GM23338 (cell line): ENCODE data around the gene PCDHB6. TPM values are rescaled to one million over a fixed set of nuclear protein-coding genes. Genes with fewer than 3 reads are reported as not detected.
A peak's percentile ranks its signal among the peaks of the same experiment; 100 is the strongest.
"Not testable (repeated sequence)": the region's sequence is repeated elsewhere in the genome, so short reads cannot be mapped to it uniquely, and the experiment has no call there.

ENCODE experiments used
- ATAC-seq: fragments of 200-7000 bp; cut with Tn5 transposase; 3 replicates; pipeline ENCODE4 v1.9.1; 2020
- DNase-seq: peaks from one replicate; pipeline ENCODE4 v3.0.0-alpha.2; 2015; ENCODE audit warnings: low spot score
- H2AFZ ChIP-seq: fragments of 200-600 bp; sonication (generic); 2 replicates; pipeline ENCODE4 v1.8.0; 2016; ENCODE audit warnings: antibody characterized with exemption, mild to moderate bottlenecking, moderate library complexity
- H3F3A ChIP-seq: fragments of 200-600 bp; sonication (generic); replicated peaks from 2 replicates; pipeline ENCODE4 v1.8.0; 2017; ENCODE audit warnings: antibody characterized with exemption, mixed run types, low read depth
- H3K27ac ChIP-seq: fragments of 200-600 bp; sonication (generic); 2 replicates; pipeline ENCODE4 v1.6.1; 2016; ENCODE audit warnings: low read depth
- H3K27me3 ChIP-seq: fragments of 200-600 bp; sonication (generic); 2 replicates; pipeline ENCODE4 v1.8.0; 2016; ENCODE audit warnings: mild to moderate bottlenecking, mixed run types, moderate library complexity; ENCODE audit not compliant: insufficient read depth
- H3K36me3 ChIP-seq: fragments of 200-600 bp; sonication (generic); 2 replicates; pipeline ENCODE4 v1.8.0; 2016; ENCODE audit warnings: mild to moderate bottlenecking; ENCODE audit not compliant: insufficient read depth
- H3K4me1 ChIP-seq: fragments of 200-600 bp; sonication (generic); 2 replicates; pipeline ENCODE4 v1.8.0; 2016; ENCODE audit warnings: mild to moderate bottlenecking, moderate library complexity; ENCODE audit not compliant: insufficient read depth
- H3K4me2 ChIP-seq: fragments of 200-600 bp; sonication (generic); 2 replicates; pipeline ENCODE4 v1.7.1; 2017; ENCODE audit warnings: mixed run types
- H3K4me3 ChIP-seq: fragments of 200-600 bp; sonication (generic); 2 replicates; pipeline ENCODE4 v1.6.1; 2016; ENCODE audit warnings: mixed run types
- H3K79me2 ChIP-seq: fragments of 200-600 bp; sonication (generic); replicated peaks from 2 replicates; pipeline ENCODE4 v1.8.0; 2017; ENCODE audit warnings: mild to moderate bottlenecking; ENCODE audit not compliant: insufficient read depth
- H3K9me2 ChIP-seq: fragments of 200-600 bp; sonication (generic); 2 replicates; pipeline ENCODE4 v1.8.0; 2017; ENCODE audit not compliant: insufficient read depth
- H4K20me1 ChIP-seq: fragments of 200-600 bp; sonication (generic); replicated peaks from 2 replicates; pipeline ENCODE4 v1.8.0; 2017; ENCODE audit warnings: mild to moderate bottlenecking; ENCODE audit not compliant: insufficient read depth
- H3K27ac Mint-ChIP-seq: 2 replicates; pipeline ENCODE4 v1.8.0; 2020; ENCODE audit warnings: inconsistent platforms, mild to moderate bottlenecking, moderate library complexity, mixed read lengths
- H3K27me3 Mint-ChIP-seq: 3 replicates; pipeline ENCODE4 v1.8.0; 2022; ENCODE audit warnings: low read depth, mild to moderate bottlenecking, moderate library complexity, mixed read lengths, inconsistent platforms; ENCODE audit not compliant: insufficient read depth, poor library complexity
- H3K36me3 Mint-ChIP-seq: 3 replicates; pipeline ENCODE4 v1.8.0; 2021; ENCODE audit warnings: low read depth, mild to moderate bottlenecking, inconsistent platforms, moderate library complexity, mixed read lengths
- H3K4me1 Mint-ChIP-seq: 3 replicates; pipeline ENCODE4 v1.8.0; 2020; ENCODE audit warnings: mild to moderate bottlenecking, inconsistent platforms, mixed read lengths
- H3K4me3 Mint-ChIP-seq: 3 replicates; pipeline ENCODE4 v1.8.0; 2021; ENCODE audit warnings: moderate library complexity, mild to moderate bottlenecking, inconsistent platforms, mixed read lengths
- H3K9me3 Mint-ChIP-seq: 3 replicates; pipeline ENCODE4 v1.8.0; 2020; ENCODE audit warnings: moderate library complexity, mild to moderate bottlenecking, inconsistent platforms, mixed read lengths
- STAT1 ChIP-seq: IDR thresholded peaks from one replicate; pipeline ENCODE4 v1.6.1; 2016; ENCODE audit warnings: antibody characterized with exemption; ENCODE audit not compliant: unreplicated experiment
- polyA plus RNA-seq: library from polyadenylated mRNA; unstranded; fragments of >200 nt; fragmentation: Nextera tagmentation; extraction: Ambion mirVana; gene quantifications from 2 replicates; pipeline ENCODE4 v1.2.1, GENCODE V29; 2016
- total RNA-seq: library from RNA; depleted of rRNA; stranded (reverse); fragments of >200 nt; shearing (Covaris generic); gene quantifications from 2 replicates; pipeline ENCODE4 v1.2.3, GENCODE V29; 2014
- TF ChIP-seq, protein P1 (sequence below), 2 experiments: fragments of 200-600 bp in 1 of 2; sonication (generic) in 1 of 2; conservative IDR thresholded peaks; 2 replicates each; pipeline versions ENCODE4 v1.5.1 to v1.6.1; 2016 to 2017; ENCODE audit warnings: antibody characterized with exemption in 2 of 2, low read depth in 2 of 2, mild to moderate bottlenecking in 2 of 2, moderate library complexity in 1 of 2

PCDHB6 gene
- total and polyA plus RNA-seq, 2 experiments from 2014 or later = 0.11 to 0.52 TPM

- H2AFZ ChIP-seq, H3K9me2 ChIP-seq, H3K4me2 ChIP-seq, H3K4me1 ChIP-seq, H3K4me3 Mint-ChIP-seq, H3F3A ChIP-seq, ATAC-seq, H3K27ac ChIP-seq, H3K4me3 ChIP-seq, H3K27me3 ChIP-seq, H3K27ac Mint-ChIP-seq, H3K79me2 ChIP-seq, H3K36me3 ChIP-seq, H3K27me3 Mint-ChIP-seq, DNase-seq, H4K20me1 ChIP-seq: not testable (repeated sequence)
- peaks cover 27% of the 10 kb centered on the region for H3K36me3 Mint-ChIP-seq
- peaks cover 12% of the 10 kb centered on the region for H3K4me1 Mint-ChIP-seq
- H3K9me3 Mint-ChIP-seq = peaks cover 31% of the 10 kb centered on the region
These were observed 34.4 kb downstream of the PCDHB6 start for GRCh38 chr5:141184117-141184855.

DNA sequence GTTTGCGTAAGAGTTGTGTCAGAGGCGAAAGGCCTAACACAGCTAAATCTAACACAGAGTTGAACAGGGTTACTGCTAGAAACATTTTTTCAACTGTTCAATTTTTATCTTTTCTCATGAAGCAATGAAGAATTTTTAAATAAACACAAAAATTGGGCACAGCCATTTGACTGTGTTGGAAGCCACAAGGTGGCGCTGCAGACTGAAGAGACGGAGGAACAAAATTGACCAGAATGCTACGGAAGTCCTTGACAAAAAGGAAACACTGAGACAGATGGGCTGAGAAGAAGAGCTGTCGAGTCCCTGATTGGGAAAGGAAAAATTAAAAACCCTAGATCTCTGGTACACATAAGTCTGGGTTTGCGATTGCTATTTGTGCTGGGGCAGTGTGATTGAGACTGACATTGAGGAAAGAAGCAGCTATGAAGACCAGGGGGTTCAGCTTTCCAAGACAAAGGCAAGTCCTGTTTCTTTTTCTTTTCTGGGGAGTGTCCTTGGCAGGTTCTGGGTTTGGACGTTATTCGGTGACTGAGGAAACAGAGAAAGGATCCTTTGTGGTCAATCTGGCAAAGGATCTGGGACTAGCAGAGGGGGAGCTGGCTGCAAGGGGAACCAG, 37.1 kb downstream of the PCDHB6 start, which contains the start of gene PCDHB9:
Gene PCDHB9, plus strand, starts transcription at position 265 of the 616 bp plus-strand sequence. Its CDS starts 158 bp downstream, at position 423.
- ATAC-seq (peak; percentile 77), DNase-seq (peak; percentile 86)
- H3K4me3 ChIP-seq = no peak within 1 kb of the TSS
- H3K9me2 ChIP-seq = no peaks in the 10 kb centered on the region
- H3K27ac ChIP-seq = no peak within 1 kb of the TSS
- H4K20me1 ChIP-seq = no peaks in the 10 kb centered on the region
- no peaks in the 10 kb centered on the region for H3K79me2 ChIP-seq
- peaks cover 25% of the 10 kb centered on the region for H3K36me3 Mint-ChIP-seq
- peak within 1 kb of the TSS; percentile 36 for H3K4me3 Mint-ChIP-seq
- no peaks in the 10 kb centered on the region for H3K27me3 ChIP-seq
- H3K4me2 ChIP-seq = no peak within 1 kb of the TSS
- H3F3A ChIP-seq = no peaks in the 10 kb centered on the region
- H2AFZ ChIP-seq = 0 out of 2 replicates have a peak within 1 kb of the TSS, but pooled peaks have one; percentile 40
- peaks cover 12% of the 10 kb centered on the region for H3K4me1 Mint-ChIP-seq
- TF ChIP-seq, protein P1, sequence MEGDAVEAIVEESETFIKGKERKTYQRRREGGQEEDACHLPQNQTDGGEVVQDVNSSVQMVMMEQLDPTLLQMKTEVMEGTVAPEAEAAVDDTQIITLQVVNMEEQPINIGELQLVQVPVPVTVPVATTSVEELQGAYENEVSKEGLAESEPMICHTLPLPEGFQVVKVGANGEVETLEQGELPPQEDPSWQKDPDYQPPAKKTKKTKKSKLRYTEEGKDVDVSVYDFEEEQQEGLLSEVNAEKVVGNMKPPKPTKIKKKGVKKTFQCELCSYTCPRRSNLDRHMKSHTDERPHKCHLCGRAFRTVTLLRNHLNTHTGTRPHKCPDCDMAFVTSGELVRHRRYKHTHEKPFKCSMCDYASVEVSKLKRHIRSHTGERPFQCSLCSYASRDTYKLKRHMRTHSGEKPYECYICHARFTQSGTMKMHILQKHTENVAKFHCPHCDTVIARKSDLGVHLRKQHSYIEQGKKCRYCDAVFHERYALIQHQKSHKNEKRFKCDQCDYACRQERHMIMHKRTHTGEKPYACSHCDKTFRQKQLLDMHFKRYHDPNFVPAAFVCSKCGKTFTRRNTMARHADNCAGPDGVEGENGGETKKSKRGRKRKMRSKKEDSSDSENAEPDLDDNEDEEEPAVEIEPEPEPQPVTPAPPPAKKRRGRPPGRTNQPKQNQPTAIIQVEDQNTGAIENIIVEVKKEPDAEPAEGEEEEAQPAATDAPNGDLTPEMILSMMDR (conservative IDR thresholded peaks at IDR 0.05; ENCODE audit: low read depth in 2 of 2) = peak; percentile 85 to 99
- no peak for TF ChIP-seq STAT1
- H3K27me3 Mint-ChIP-seq = no peaks in the 10 kb centered on the region
- no peak within 1 kb of the TSS for H3K27ac Mint-ChIP-seq
- H3K4me1 ChIP-seq = no peaks in the 10 kb centered on the region
- peaks cover 34% of the 10 kb centered on the region for H3K9me3 Mint-ChIP-seq
- H3K36me3 ChIP-seq = no peaks in the 10 kb centered on the region

GRCh38 chr5:141188682-141189081, 38.8 kb downstream of the PCDHB6 start:
- not testable (repeated sequence) for H3K4me1 Mint-ChIP-seq, H3K36me3 ChIP-seq, H3K9me2 ChIP-seq, H3K27me3 ChIP-seq, H3F3A ChIP-seq, H3K4me3 Mint-ChIP-seq, H4K20me1 ChIP-seq, H3K4me1 ChIP-seq, ATAC-seq, H2AFZ ChIP-seq, H3K27me3 Mint-ChIP-seq, H3K4me2 ChIP-seq, DNase-seq, H3K27ac ChIP-seq, H3K27ac Mint-ChIP-seq, H3K4me3 ChIP-seq, H3K79me2 ChIP-seq
- Mint-ChIP-seq H3K36me3 (peaks cover 20% of the 10 kb centered on the region), H3K9me3 (peaks cover 30% of the 10 kb centered on the region)

- not testable (repeated sequence) for H3K27me3 ChIP-seq, H3K27me3 Mint-ChIP-seq, H3K4me1 ChIP-seq, H3K4me3 ChIP-seq, H3K4me1 Mint-ChIP-seq, H3K27ac ChIP-seq, H3K79me2 ChIP-seq, H3K4me3 Mint-ChIP-seq, H3K36me3 ChIP-seq, H3K27ac Mint-ChIP-seq, H4K20me1 ChIP-seq, H3F3A ChIP-seq, H3K9me2 ChIP-seq, H2AFZ ChIP-seq, H3K4me2 ChIP-seq, DNase-seq, ATAC-seq
- Mint-ChIP-seq H3K9me3 (peaks cover 30% of the 10 kb centered on the region), H3K36me3 (peaks cover 20% of the 10 kb centered on the region)
These were observed 39.3 kb downstream of the PCDHB6 start for GRCh38 chr5:141189131-141189530.
